NCI-H2227 treated with DMSO at 0.1 percent for 48 hours (cell line): ENCODE measurements around the gene UNC5CL.
A peak's percentile ranks its signal among the peaks of the same experiment; 100 is the strongest.

Source experiments
- DNase-seq: peaks from one replicate; lab custom pipeline; 2025; lab: John Stamatoyannopoulos, UW

UNC5CL gene

GRCh38 chr6:41006217-41006616 lies 32.8 kb downstream of the UNC5CL start:
- peak; percentile 3 for DNase-seq

GRCh38 chr6:41002168-41002567 lies 36.9 kb downstream of the UNC5CL start:
- DNase-seq: no peak

GRCh38 chr6:41000248-41000647 lies 38.8 kb downstream of the UNC5CL start:
- DNase-seq: no peak

GRCh38 chr6:40999569-40999968 lies 39.5 kb downstream of the UNC5CL start:
- DNase-seq: no peak

- no peak for DNase-seq
These were observed 40.4 kb downstream of the UNC5CL start for GRCh38 chr6:40998661-40999060.

GRCh38 chr6:40997234-40997957 lies 41.6 kb downstream of the UNC5CL start:
- DNase-seq: no peak

- no peak for DNase-seq
These were observed 42.3 kb downstream of the UNC5CL start for GRCh38 chr6:40996591-40997233.

- no peak for DNase-seq
These were observed 46.3 kb downstream of the UNC5CL start for GRCh38 chr6:40992746-40993145.

GRCh38 chr6:40990301-40990700 lies 48.7 kb downstream of the UNC5CL start:
- DNase-seq: no peak

- no peak for DNase-seq
These were observed 49.5 kb downstream of the UNC5CL start for GRCh38 chr6:40989204-40990169.

GRCh38 chr6:40988634-40989033 lies 50.4 kb downstream of the UNC5CL start:
- no peak for DNase-seq

- no peak for DNase-seq
These were observed 51.9 kb downstream of the UNC5CL start for GRCh38 chr6:40986921-40987819.

- DNase-seq: no peak
These were observed 52.7 kb downstream of the UNC5CL start for GRCh38 chr6:40986364-40986763.

- no peak for DNase-seq
These were observed 55.3 kb downstream of the UNC5CL start for GRCh38 chr6:40983752-40984151.

GRCh38 chr6:40982917-40983316 lies 56.1 kb downstream of the UNC5CL start:
- no peak for DNase-seq

GRCh38 chr6:40978687-40979289 lies 60.2 kb downstream of the UNC5CL start:
- DNase-seq: no peak

GRCh38 chr6:40977695-40978094 lies 61.3 kb downstream of the UNC5CL start:
- DNase-seq: no peak

GRCh38 chr6:40977085-40977484 lies 61.9 kb downstream of the UNC5CL start:
- DNase-seq: no peak
